Measurements from ENCODE around the gene SYVN1.

Gene SYVN1

GRCh38 chr11:65134952-65135632 lies 773 bp upstream of the SYVN1 start:
- Histone ChIP-seq H3K4me2 (ENCODE audit: insufficient read depth, low read length) (peak overlapping the region; percentile 83), H3K27ac (ENCODE audit: low read length) (peak overlapping the region; percentile 100), H3K79me2 (ENCODE audit: insufficient read depth, low read length) (peaks cover 26% of the 10 kb centered on the region), H2AFZ (ENCODE audit: low read depth, low read length) (peak overlapping the region; percentile 96), H3K9ac (ENCODE audit: low read depth, low read length) (peak overlapping the region; percentile 82), H3K9me3 (ENCODE audit: insufficient read depth, low read length, severe bottlenecking) (no peaks in the 10 kb centered on the region), H3K4me1 (ENCODE audit: insufficient read depth, low read length) (peaks cover 29% of the 10 kb centered on the region), H4K20me1 (ENCODE audit: insufficient read depth, low read length) (peaks cover 17% of the 10 kb centered on the region), H3K36me3 (ENCODE audit: insufficient read depth, low read length) (peaks cover 30% of the 10 kb centered on the region), H3K27me3 (ENCODE audit: insufficient read depth, low read length, poor library complexity) (no peaks in the 10 kb centered on the region), H3K4me3 (ENCODE audit: low read depth in 1 of 2, low read length in 2 of 2) (peak overlapping the region; percentile 71 to 86)
- peak; percentile 90 for DNase-seq
- no peak for TF ChIP-seq CTCF (IDR thresholded peaks at IDR 0.05; ENCODE audit: borderline replicate concordance, extremely low read depth, low read length, poor library complexity, severe bottlenecking)
- TF ChIP-seq EZH2 (IDR thresholded peaks at IDR 0.05; ENCODE audit: borderline replicate concordance, low read depth, low read length, severe bottlenecking): no peak
- peak; percentile 90 for ATAC-seq (ENCODE audit: insufficient read depth, low read depth)

- H3K79me2 ChIP-seq (ENCODE audit: insufficient read depth, low read length): peaks cover 26% of the 10 kb centered on the region
- H3K9me3 ChIP-seq (ENCODE audit: insufficient read depth, low read length, severe bottlenecking): no peaks in the 10 kb centered on the region
- no peak for DNase-seq
- peaks cover 29% of the 10 kb centered on the region for H3K4me1 ChIP-seq (ENCODE audit: insufficient read depth, low read length)
- peak overlapping the region; percentile 82 for H3K9ac ChIP-seq (ENCODE audit: low read depth, low read length)
- no peaks in the 10 kb centered on the region for H3K27me3 ChIP-seq (ENCODE audit: insufficient read depth, low read length, poor library complexity)
- no peak for TF ChIP-seq CTCF (IDR thresholded peaks at IDR 0.05; ENCODE audit: borderline replicate concordance, extremely low read depth, low read length, poor library complexity, severe bottlenecking)
- TF ChIP-seq EZH2 (IDR thresholded peaks at IDR 0.05; ENCODE audit: borderline replicate concordance, low read depth, low read length, severe bottlenecking): no peak
- H3K27ac ChIP-seq (ENCODE audit: low read length): peak overlapping the region; percentile 100
- peaks cover 20% of the 10 kb centered on the region for H4K20me1 ChIP-seq (ENCODE audit: insufficient read depth, low read length)
- no peak for ATAC-seq (ENCODE audit: insufficient read depth, low read depth)
- peak overlapping the region; percentile 83 for H3K4me2 ChIP-seq (ENCODE audit: insufficient read depth, low read length)
- peaks cover 43% of the 10 kb centered on the region for H3K36me3 ChIP-seq (ENCODE audit: insufficient read depth, low read length)
- H2AFZ ChIP-seq (ENCODE audit: low read depth, low read length): peak overlapping the region; percentile 96
- H3K4me3 ChIP-seq (ENCODE audit: low read depth in 1 of 2, low read length in 2 of 2): peak overlapping the region; percentile 71 to 86
Measured at GRCh38 chr11:65133724-65134123, 595 bp downstream of the SYVN1 start.

- Histone ChIP-seq H3K4me1 (ENCODE audit: insufficient read depth, low read length) (peaks cover 29% of the 10 kb centered on the region), H3K9me3 (ENCODE audit: insufficient read depth, low read length, severe bottlenecking) (no peaks in the 10 kb centered on the region), H4K20me1 (ENCODE audit: insufficient read depth, low read length) (peaks cover 21% of the 10 kb centered on the region), H3K27ac (ENCODE audit: low read length) (peak overlapping the region; percentile 100), H2AFZ (ENCODE audit: low read depth, low read length) (no peak overlapping the region), H3K4me2 (ENCODE audit: insufficient read depth, low read length) (peak overlapping the region; percentile 83), H3K27me3 (ENCODE audit: insufficient read depth, low read length, poor library complexity) (no peaks in the 10 kb centered on the region), H3K4me3 (ENCODE audit: low read depth in 1 of 2, low read length in 2 of 2) (peak overlapping the region; percentile 71 to 86; a peak in 3 of 4 replicates), H3K36me3 (ENCODE audit: insufficient read depth, low read length) (peaks cover 49% of the 10 kb centered on the region), H3K79me2 (ENCODE audit: insufficient read depth, low read length) (peaks cover 26% of the 10 kb centered on the region), H3K9ac (ENCODE audit: low read depth, low read length) (peak overlapping the region; percentile 82)
- DNase-seq (no peak), ATAC-seq (ENCODE audit: insufficient read depth, low read depth) (no peak)
- TF ChIP-seq CTCF (IDR thresholded peaks at IDR 0.05; ENCODE audit: borderline replicate concordance, extremely low read depth, low read length, poor library complexity, severe bottlenecking): no peak
- TF ChIP-seq EZH2 (IDR thresholded peaks at IDR 0.05; ENCODE audit: borderline replicate concordance, low read depth, low read length, severe bottlenecking): no peak
Measured at GRCh38 chr11:65132988-65133700, 1.2 kb downstream of the SYVN1 start.
